ENCODE measurements around the gene GPC4. TPM values are rescaled to one million over a fixed set of nuclear protein-coding genes. Genes with fewer than 3 reads are reported as not detected.

The GPC4 gene
- polyA plus RNA-seq, 2 of the 4 experiments (the other 2 are of a cell fraction): 0.01 to 0.03 TPM

DNA sequence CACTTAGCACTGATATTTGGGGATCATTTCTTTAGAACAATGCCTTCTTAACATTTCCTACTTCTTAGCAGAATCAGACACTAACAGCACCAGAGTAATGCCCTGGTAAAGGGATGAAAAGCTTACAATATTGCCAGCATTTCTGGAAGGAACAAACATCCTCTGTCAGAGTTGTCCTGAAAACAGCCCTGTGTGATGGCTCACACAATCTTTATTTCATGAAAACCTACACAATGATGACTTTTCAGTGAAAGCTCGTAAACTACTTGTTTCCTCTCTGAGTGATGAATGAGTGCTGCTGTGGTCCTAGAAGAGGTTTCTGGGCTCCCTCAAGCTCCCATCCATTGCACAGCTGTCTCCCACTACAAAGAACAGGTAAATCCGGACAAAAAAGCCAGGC, 52.8 kb downstream of the GPC4 start:
- 0% methylated on average over 2 of the region's 2 CpGs for WGBS (ENCODE audit: missing lambda C conversion rate)
- DNase-seq (ENCODE audit: low read depth in 1 of 2, low spot score in 1 of 2) (no peak), FAIRE-seq (peak; percentile 7), ATAC-seq (no peak)
- Histone ChIP-seq H3K4me2 (no peak overlapping the region), H3K9me3 (no peaks in the 10 kb centered on the region), H3K4me3 (no peak overlapping the region), H3K4me1 (no peaks in the 10 kb centered on the region), H3K27ac (no peak overlapping the region)
- ChIA-PET POLR2A (no interaction called here), CTCF (no interaction called here)
- TF ChIP-seq, protein P1, sequence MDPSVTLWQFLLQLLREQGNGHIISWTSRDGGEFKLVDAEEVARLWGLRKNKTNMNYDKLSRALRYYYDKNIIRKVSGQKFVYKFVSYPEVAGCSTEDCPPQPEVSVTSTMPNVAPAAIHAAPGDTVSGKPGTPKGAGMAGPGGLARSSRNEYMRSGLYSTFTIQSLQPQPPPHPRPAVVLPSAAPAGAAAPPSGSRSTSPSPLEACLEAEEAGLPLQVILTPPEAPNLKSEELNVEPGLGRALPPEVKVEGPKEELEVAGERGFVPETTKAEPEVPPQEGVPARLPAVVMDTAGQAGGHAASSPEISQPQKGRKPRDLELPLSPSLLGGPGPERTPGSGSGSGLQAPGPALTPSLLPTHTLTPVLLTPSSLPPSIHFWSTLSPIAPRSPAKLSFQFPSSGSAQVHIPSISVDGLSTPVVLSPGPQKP (IDR thresholded peaks at IDR 0.05; ENCODE audit: low read depth, low read length): no peak
- no peak for TF ChIP-seq JUNB (IDR thresholded peaks at IDR 0.05)

DNA sequence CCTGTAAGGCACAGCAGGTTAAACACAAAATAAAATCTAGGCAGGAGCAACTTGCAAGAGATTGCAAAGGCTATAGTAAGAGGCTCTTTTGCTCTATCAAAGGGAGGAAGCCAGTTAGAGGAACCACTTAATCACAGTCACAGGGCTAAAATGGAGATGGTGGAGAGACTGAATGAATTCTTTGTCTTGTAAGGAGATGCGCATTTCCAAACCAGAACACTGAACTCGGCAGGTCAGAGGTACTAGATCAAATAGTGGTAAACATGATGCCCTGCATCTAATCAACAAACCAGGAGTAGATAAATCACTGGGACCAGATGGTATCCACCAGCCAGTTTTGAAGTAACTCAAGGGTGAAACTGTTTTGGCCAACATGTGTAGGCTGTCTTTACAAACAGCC, 55.8 kb downstream of the GPC4 start:
- ATAC-seq (no peak), FAIRE-seq (no peak), DNase-seq (ENCODE audit: low read depth in 1 of 2, low spot score in 1 of 2) (no peak)
- Histone ChIP-seq H3K9me3 (no peaks in the 10 kb centered on the region), H3K27ac (no peak overlapping the region), H3K4me2 (no peak overlapping the region), H3K4me1 (no peaks in the 10 kb centered on the region), H3K4me3 (no peak overlapping the region)
- 27% methylated on average over 2 of the region's 2 CpGs for WGBS (ENCODE audit: missing lambda C conversion rate)
- ChIA-PET POLR2A (no interaction called here), CTCF (no interaction called here)
- TF ChIP-seq SREBF2 (IDR thresholded peaks at IDR 0.05): no peak
- no peak for TF ChIP-seq NR3C1 (IDR thresholded peaks at IDR 0.05)
- no peak for TF ChIP-seq ZSCAN20 (CRISPR knock-in tag; IDR thresholded peaks at IDR 0.05)
- TF ChIP-seq ZNF302 (CRISPR knock-in tag; IDR thresholded peaks at IDR 0.05): no peak

DNA sequence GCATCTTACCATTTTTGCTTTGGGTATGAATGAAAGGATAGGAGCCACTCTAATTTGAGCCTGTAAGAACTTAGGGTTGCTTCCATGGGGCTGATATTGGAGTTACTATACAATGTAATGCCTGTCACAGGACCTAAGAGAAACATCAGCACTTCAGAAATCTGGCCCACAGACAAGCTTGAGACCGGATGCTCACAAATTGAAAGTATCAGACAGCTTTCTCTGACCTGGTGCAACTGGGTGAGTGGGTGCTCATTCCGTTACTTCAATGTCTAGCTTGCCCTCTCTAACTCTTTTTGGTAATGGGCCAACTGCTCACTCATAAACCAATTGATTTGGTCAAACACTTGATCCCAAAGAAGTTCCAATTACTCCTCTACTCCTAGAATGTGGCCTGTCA, 62.1 kb downstream of the GPC4 start:
- DNase-seq (ENCODE audit: low read depth in 1 of 2, low spot score in 1 of 2) (no peak), ATAC-seq (no peak), FAIRE-seq (no peak)
- H3K4me2 ChIP-seq: no peak overlapping the region
- ChIA-PET POLR2A (no interaction called here), CTCF (no interaction called here)
- H3K27ac ChIP-seq: no peak overlapping the region
- TF ChIP-seq KDM1A (IDR thresholded peaks at IDR 0.05; ENCODE audit: low read depth) (no peak), NR3C1 (IDR thresholded peaks at IDR 0.05) (no peak), JUNB (IDR thresholded peaks at IDR 0.05) (no peak), RAD21 (conservative IDR thresholded peaks at IDR 0.05 in 1 of 2, IDR thresholded peaks at IDR 0.05 in 1 of 2) (no peak), CBX2 (IDR thresholded peaks at IDR 0.05; ENCODE audit: borderline replicate concordance, low read depth) (no peak), TFCP2L1 (CRISPR knock-in tag; IDR thresholded peaks at IDR 0.05) (no peak), PHF8 (IDR thresholded peaks at IDR 0.05; ENCODE audit: borderline replicate concordance, low read depth) (no peak), NPAS2 (CRISPR knock-in tag; IDR thresholded peaks at IDR 0.05; ENCODE audit: borderline replicate concordance) (no peak), HOXB13 (CRISPR knock-in tag; IDR thresholded peaks at IDR 0.05; ENCODE audit: low read depth) (no peak), KDM5A (IDR thresholded peaks at IDR 0.05) (no peak), MYC (IDR thresholded peaks at IDR 0.05; ENCODE audit: borderline replicate concordance, low read length) (no peak), EP300 (IDR thresholded peaks at IDR 0.05) (no peak), CBX8 (IDR thresholded peaks at IDR 0.05) (no peak)
- TF ChIP-seq, protein P2, sequence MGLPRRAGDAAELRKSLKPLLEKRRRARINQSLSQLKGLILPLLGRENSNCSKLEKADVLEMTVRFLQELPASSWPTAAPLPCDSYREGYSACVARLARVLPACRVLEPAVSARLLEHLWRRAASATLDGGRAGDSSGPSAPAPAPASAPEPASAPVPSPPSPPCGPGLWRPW (IDR thresholded peaks at IDR 0.05): no peak
- TF ChIP-seq, protein P3, sequence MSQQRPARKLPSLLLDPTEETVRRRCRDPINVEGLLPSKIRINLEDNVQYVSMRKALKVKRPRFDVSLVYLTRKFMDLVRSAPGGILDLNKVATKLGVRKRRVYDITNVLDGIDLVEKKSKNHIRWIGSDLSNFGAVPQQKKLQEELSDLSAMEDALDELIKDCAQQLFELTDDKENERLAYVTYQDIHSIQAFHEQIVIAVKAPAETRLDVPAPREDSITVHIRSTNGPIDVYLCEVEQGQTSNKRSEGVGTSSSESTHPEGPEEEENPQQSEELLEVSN (IDR thresholded peaks at IDR 0.05; ENCODE audit: borderline replicate concordance, low read depth): no peak
- TF ChIP-seq, protein P4, sequence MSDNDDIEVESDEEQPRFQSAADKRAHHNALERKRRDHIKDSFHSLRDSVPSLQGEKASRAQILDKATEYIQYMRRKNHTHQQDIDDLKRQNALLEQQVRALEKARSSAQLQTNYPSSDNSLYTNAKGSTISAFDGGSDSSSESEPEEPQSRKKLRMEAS (IDR thresholded peaks at IDR 0.05): no peak
- H3K4me1 ChIP-seq: no peaks in the 10 kb centered on the region
- no peak overlapping the region for H3K4me3 ChIP-seq
- H3K9me3 ChIP-seq: no peaks in the 10 kb centered on the region
- WGBS (ENCODE audit: missing lambda C conversion rate): 15% methylated on average over 2 of the region's 2 CpGs

DNA sequence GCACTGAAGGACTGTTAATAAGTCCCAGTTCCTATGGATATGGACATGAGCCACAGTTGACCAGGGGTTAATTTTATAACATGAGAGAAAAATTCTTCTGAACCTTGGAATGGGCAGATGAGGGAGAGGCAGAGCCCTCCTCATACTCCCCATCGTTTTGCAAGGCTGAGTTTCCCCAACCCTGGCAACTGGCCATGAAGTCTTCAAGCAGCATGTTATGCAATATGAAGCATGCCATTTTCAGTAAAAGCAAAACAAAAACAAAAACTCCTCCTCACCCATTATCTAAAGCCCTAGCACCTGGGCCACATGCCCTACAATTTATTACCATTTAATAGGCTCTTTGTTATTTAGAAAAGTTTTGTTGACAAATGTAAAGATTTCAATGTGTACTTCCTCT, 64.5 kb downstream of the GPC4 start:
- ChIA-PET CTCF (no interaction called here), POLR2A (no interaction called here)
- ATAC-seq (no peak), FAIRE-seq (no peak), DNase-seq (ENCODE audit: low read depth in 1 of 2, low spot score in 1 of 2) (no peak)
- Histone ChIP-seq H3K4me1 (no peaks in the 10 kb centered on the region), H3K4me2 (no peak overlapping the region), H3K4me3 (no peak overlapping the region), H3K9me3 (no peaks in the 10 kb centered on the region), H3K27ac (no peak overlapping the region)
- WGBS (ENCODE audit: missing lambda C conversion rate): 0% methylated on average over 1 of the region's 1 CpG
- TF ChIP-seq BHLHE40 (IDR thresholded peaks at IDR 0.05; ENCODE audit: low read depth, low read length) (no peak), NPAS2 (CRISPR knock-in tag; IDR thresholded peaks at IDR 0.05; ENCODE audit: borderline replicate concordance) (no peak), EP300 (IDR thresholded peaks at IDR 0.05) (no peak), SREBF2 (IDR thresholded peaks at IDR 0.05) (no peak), CHD4 (IDR thresholded peaks at IDR 0.05; ENCODE audit: borderline replicate concordance) (no peak), ZSCAN20 (CRISPR knock-in tag; IDR thresholded peaks at IDR 0.05) (no peak), KDM5A (IDR thresholded peaks at IDR 0.05) (no peak), HOXB5 (CRISPR knock-in tag; IDR thresholded peaks at IDR 0.05) (no peak), JUN (IDR thresholded peaks at IDR 0.05) (no peak)
- TF ChIP-seq, protein P5, sequence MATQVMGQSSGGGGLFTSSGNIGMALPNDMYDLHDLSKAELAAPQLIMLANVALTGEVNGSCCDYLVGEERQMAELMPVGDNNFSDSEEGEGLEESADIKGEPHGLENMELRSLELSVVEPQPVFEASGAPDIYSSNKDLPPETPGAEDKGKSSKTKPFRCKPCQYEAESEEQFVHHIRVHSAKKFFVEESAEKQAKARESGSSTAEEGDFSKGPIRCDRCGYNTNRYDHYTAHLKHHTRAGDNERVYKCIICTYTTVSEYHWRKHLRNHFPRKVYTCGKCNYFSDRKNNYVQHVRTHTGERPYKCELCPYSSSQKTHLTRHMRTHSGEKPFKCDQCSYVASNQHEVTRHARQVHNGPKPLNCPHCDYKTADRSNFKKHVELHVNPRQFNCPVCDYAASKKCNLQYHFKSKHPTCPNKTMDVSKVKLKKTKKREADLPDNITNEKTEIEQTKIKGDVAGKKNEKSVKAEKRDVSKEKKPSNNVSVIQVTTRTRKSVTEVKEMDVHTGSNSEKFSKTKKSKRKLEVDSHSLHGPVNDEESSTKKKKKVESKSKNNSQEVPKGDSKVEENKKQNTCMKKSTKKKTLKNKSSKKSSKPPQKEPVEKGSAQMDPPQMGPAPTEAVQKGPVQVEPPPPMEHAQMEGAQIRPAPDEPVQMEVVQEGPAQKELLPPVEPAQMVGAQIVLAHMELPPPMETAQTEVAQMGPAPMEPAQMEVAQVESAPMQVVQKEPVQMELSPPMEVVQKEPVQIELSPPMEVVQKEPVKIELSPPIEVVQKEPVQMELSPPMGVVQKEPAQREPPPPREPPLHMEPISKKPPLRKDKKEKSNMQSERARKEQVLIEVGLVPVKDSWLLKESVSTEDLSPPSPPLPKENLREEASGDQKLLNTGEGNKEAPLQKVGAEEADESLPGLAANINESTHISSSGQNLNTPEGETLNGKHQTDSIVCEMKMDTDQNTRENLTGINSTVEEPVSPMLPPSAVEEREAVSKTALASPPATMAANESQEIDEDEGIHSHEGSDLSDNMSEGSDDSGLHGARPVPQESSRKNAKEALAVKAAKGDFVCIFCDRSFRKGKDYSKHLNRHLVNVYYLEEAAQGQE (IDR thresholded peaks at IDR 0.05): no peak
- TF ChIP-seq, protein P1 (IDR thresholded peaks at IDR 0.05; ENCODE audit: low read depth, low read length): no peak

Measured in A549 (cell line).